Cardiac muscle cell (in vitro differentiated cells and primary cell): ENCODE measurements around the gene SDCBP2. TPM values are rescaled to one million over a fixed set of nuclear protein-coding genes. Genes with fewer than 3 reads are reported as not detected.
A peak's percentile ranks its signal among the peaks of the same experiment; 100 is the strongest.

Experiments
- DNase-seq, 2 donors: peaks; one replicate each; pipeline versions ENCODE4 v3.0.0 to v3.0.0-alpha.2; 2010 to 2017; ENCODE audit warnings: low read depth in 1 of 2, low spot score in 1 of 2
- H3K27ac ChIP-seq: fragments of 200-600 bp; sonication (generic); 2 replicates; pipeline ENCODE4 v1.5.1; 2016
- H3K27me3 ChIP-seq: fragments of 200-600 bp; sonication (generic); 2 replicates; pipeline ENCODE4 v1.6.0; 2016; ENCODE audit warnings: control low read depth
- H3K36me3 ChIP-seq: fragments of 200-600 bp; sonication (generic); 2 replicates; pipeline ENCODE4 v1.5.1; 2016; ENCODE audit warnings: control low read depth
- H3K4me1 ChIP-seq: fragments of 200-600 bp; sonication (generic); 2 replicates; pipeline ENCODE4 v1.8.1; 2017; ENCODE audit warnings: low read depth, mild to moderate bottlenecking, mixed run types
- H3K4me3 ChIP-seq: fragments of 200-600 bp; sonication (generic); 2 replicates; pipeline ENCODE4 v1.5.1; 2016; ENCODE audit warnings: mild to moderate bottlenecking
- H3K9me3 ChIP-seq: fragments of 200-600 bp; sonication (generic); 2 replicates; pipeline ENCODE4 v1.5.1; 2017; ENCODE audit warnings: low read depth, mild to moderate bottlenecking, control low read depth
- polyA plus RNA-seq: library from polyadenylated mRNA; unstranded; fragments of >200 nt; fragmentation: Nextera tagmentation; extraction: Ambion mirVana; gene quantifications from 2 replicates; pipeline ENCODE4 v1.2.1, GENCODE V29; 2016
- total RNA-seq: library from RNA; depleted of rRNA; stranded (reverse); fragments of >200 nt; gene quantifications from 2 replicates; pipeline ENCODE4 v1.2.3, GENCODE V29; 2016
- TF ChIP-seq, protein P1 (sequence below): IDR thresholded peaks from 2 replicates; pipeline ENCODE4 v1.5.1; 2012; ENCODE audit warnings: low read depth, mild to moderate bottlenecking, low read length

SDCBP2 gene
- total and polyA plus RNA-seq, 2 experiments from 2014 or later: 6.2 to 8.0 TPM

DNA sequence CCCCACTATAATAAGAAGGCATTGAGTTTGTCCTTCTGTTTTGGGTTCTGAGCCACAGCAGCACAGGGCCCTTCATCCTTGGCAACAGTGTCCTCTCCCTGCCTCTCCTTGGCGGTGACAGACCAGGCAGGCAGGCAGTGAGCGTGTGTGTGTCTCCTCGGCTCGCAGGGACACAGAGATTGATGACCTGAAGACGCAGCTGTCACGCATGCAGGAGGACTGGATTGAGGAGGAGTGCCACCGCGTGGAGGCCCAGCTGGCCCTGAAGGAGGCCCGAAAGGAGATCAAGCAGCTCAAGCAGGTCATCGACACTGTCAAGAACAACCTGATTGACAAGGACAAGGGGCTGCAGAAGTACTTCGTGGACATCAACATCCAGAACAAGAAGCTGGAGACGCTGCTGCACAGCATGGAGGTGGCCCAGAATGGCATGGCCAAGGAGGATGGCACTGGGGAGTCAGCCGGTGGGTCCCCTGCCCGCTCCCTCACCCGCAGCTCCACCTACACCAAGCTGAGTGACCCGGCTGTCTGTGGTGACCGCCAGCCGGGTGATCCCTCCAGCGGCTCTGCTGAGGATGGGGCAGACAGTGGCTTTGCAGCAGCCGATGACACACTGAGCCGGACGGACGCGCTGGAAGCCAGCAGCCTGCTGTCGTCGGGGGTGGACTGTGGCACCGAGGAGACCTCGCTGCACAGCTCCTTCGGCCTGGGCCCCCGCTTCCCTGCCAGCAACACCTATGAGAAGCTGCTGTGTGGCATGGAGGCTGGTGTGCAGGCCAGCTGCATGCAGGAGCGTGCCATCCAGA, 24.0 kb downstream of the SDCBP2 start:
- Histone ChIP-seq H3K27me3 (no peaks in the 10 kb centered on the region), H3K9me3 (no peaks in the 10 kb centered on the region), H3K4me1 (no peaks in the 10 kb centered on the region), H3K27ac (no peak overlapping the region), H3K36me3 (no peaks in the 10 kb centered on the region), H3K4me3 (no peak overlapping the region)
- TF ChIP-seq, protein P1, sequence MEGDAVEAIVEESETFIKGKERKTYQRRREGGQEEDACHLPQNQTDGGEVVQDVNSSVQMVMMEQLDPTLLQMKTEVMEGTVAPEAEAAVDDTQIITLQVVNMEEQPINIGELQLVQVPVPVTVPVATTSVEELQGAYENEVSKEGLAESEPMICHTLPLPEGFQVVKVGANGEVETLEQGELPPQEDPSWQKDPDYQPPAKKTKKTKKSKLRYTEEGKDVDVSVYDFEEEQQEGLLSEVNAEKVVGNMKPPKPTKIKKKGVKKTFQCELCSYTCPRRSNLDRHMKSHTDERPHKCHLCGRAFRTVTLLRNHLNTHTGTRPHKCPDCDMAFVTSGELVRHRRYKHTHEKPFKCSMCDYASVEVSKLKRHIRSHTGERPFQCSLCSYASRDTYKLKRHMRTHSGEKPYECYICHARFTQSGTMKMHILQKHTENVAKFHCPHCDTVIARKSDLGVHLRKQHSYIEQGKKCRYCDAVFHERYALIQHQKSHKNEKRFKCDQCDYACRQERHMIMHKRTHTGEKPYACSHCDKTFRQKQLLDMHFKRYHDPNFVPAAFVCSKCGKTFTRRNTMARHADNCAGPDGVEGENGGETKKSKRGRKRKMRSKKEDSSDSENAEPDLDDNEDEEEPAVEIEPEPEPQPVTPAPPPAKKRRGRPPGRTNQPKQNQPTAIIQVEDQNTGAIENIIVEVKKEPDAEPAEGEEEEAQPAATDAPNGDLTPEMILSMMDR: no peak
- DNase-seq: no peak

DNA sequence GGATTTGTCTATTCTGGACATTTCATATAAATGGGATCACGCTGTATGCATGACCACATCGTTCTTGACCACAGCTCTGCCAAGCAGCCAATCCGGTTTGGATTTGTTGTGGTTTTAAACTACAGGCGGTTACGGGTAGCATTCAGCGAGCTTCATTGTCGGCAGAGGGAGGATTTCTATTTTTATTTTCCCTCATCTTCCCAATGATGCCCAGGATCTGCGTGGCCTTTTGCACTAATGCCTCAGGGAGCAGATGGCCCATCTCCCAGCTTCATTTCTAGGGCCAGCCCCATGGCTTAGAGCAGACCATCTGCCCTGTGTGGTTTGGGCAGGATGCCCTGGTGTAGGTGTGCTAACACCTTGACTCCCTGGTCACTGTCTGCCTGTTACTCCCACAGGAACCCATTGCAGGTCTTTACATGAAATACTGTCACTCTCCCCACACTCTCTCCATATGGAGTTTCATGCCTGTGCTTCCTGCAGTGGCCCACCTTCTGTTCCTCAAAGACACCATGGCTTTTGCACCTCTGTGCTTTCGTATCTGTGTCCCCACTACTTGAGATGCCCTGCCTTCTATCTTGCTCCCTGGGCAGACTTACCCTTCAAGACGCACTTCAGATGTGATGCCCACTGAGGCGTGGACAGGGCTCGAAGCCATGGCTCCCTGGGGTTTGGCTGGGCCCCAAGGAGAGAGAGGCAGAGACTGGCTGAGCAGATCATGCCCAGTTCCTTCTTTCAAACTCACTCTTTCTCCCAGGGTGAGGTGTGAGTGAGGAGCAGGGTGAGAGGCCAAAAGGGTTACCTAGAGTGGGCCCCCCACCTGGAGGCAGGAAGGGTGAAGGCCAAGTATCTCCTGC, 26.0 kb downstream of the SDCBP2 start:
- TF ChIP-seq, protein P1: no peak
- H3K9me3 ChIP-seq: no peaks in the 10 kb centered on the region
- DNase-seq: peak in 1 of 2 donors; percentile 35
- H3K36me3 ChIP-seq: no peaks in the 10 kb centered on the region
- no peaks in the 10 kb centered on the region for H3K4me1 ChIP-seq
- H3K27ac ChIP-seq: no peak overlapping the region
- H3K27me3 ChIP-seq: no peaks in the 10 kb centered on the region
- no peak overlapping the region for H3K4me3 ChIP-seq

DNA sequence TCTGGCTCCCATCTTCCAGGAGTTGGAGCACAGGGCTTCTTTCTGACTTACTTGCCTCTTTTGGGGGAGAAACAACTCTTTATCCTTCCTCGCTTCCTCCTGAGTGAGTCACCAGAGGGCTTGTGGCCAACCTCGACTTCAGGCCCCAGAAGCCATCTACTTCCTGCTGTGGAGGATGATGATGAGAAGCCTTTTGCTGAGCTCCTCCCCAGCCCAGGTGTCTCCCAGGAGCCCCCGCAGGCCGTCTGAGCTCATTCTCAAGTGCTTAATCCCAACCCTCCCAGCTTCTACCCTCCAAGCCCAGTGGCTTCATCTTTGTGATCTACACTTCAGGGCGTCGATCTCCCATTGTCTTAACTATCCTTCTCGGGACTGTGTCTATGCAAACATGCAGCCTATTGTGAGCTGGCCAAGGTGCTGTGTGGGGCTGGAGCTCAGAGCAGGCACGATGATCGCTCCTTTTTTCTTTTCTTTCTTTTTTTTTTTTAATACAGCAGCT, 27.9 kb downstream of the SDCBP2 start:
- Histone ChIP-seq H3K4me3 (no peak overlapping the region), H3K9me3 (no peaks in the 10 kb centered on the region), H3K27me3 (no peaks in the 10 kb centered on the region), H3K36me3 (no peaks in the 10 kb centered on the region), H3K27ac (no peak overlapping the region), H3K4me1 (no peaks in the 10 kb centered on the region)
- TF ChIP-seq, protein P1: no peak
- peak in 1 of 2 donors; percentile 74 for DNase-seq

DNA sequence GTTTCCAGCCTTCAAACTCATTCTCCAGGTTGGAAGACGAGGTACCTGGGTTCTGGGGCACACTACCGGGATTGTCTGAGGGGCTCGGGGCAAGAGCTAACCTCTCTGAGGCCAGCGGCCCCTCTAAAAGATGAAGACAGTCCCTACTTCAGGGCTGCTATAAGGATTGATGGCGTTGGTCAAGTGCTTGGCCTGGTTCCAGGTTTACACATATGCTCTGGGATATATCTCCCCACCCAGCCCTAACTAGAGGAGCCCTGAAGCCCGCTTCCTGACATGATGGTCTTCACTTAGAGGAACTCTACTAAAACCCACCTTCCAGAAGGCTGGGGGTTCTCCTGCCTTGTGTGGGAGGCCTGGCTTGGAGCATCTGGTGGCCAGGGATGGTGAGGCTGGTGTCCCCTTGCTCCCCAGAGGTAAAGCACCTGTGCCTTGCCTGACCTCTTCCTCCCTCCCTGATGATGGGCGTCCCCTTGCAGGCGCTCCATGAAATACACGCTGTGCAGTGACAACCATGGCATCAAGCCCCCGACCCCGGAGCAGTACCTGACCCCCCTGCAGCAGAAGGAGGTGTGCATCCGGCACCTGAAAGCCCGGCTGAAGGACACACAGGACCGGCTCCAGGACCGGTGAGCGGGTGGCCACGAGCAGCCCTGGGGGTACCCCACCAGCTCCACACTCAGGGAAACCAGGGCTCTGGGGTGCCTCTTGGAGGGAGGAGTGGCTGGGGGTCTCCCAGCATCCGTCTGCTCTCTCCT, 28.7 kb downstream of the SDCBP2 start:
- Histone ChIP-seq H3K27ac (no peak overlapping the region), H3K36me3 (no peaks in the 10 kb centered on the region), H3K27me3 (no peaks in the 10 kb centered on the region), H3K4me3 (no peak overlapping the region), H3K9me3 (no peaks in the 10 kb centered on the region), H3K4me1 (no peaks in the 10 kb centered on the region)
- TF ChIP-seq, protein P1: no peak
- no peak for DNase-seq

DNA sequence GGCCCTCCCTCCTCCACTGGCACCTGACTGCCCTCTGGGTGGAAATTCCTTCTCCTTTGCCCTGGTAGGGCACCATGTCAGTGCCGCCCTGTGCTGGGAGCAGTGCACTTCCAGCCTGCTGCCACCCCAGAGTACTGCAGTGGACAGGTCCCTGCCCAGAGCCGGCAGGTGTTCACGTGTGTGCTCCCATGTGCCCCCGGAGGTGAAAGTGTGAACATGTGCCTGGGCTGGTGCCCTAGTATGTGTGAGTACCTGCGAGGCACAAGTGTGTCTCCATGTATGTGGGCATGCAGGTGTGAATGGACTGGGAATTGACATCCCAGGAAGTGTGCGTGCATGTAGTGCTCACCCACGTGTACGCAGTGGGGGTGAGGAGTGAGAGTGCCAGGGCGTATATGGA, 29.4 kb downstream of the SDCBP2 start:
- H3K36me3 ChIP-seq: no peaks in the 10 kb centered on the region
- H3K4me1 ChIP-seq: no peaks in the 10 kb centered on the region
- H3K4me3 ChIP-seq: no peak overlapping the region
- H3K27me3 ChIP-seq: no peaks in the 10 kb centered on the region
- TF ChIP-seq, protein P1: peak; percentile 9
- DNase-seq: peak in 1 of 2 donors; percentile 16
- H3K9me3 ChIP-seq: no peaks in the 10 kb centered on the region
- H3K27ac ChIP-seq: no peak overlapping the region
